Transverse colon (tissue), 3 donors: Measurements from ENCODE around the gene DNAJB13.

Source experiments
- CTCF ChIP-seq, 5 experiments: fragments of 200-600 bp in 3 of 5; fragments of 450-650 bp in 2 of 5; sonication (generic) in 3 of 5; IDR thresholded peaks; 1 replicate in 2 of 5; 2 replicates in 3 of 5; pipeline ENCODE4 v1.5.1; 2016 to 2017; ENCODE audit warnings: antibody characterized with exemption in 5 of 5, inconsistent platforms in 3 of 5, mild to moderate bottlenecking in 2 of 5, moderate library complexity in 1 of 5
- POLR2A ChIP-seq: fragments of 450-650 bp; IDR thresholded peaks from one replicate; pipeline ENCODE4 v1.6.1; 2016; ENCODE audit warnings: antibody characterized with exemption, mild to moderate bottlenecking, moderate library complexity

GRCh38 chr11:73991471-73992006, 40.7 kb downstream of the DNAJB13 start:
- TF ChIP-seq CTCF (IDR thresholded peaks at IDR 0.05) (no peak), POLR2A (no peak)
